Stimulated activated CD8-positive, alpha-beta memory T cell treated with anti-CD3 and anti-CD28 coated beads, Interleukin-7, amount 100 ng/mL, for 48 hours (primary cell): Measurements from ENCODE around the gene ITGAE.
"Not testable (repeated sequence)": the region's sequence is repeated elsewhere in the genome, so short reads cannot be mapped to it uniquely, and the experiment has no call there.

Experiments
- DNase-seq, 2 donors: peaks; one replicate each; pipeline ENCODE4 v3.0.0-alpha.2; 2020; ENCODE audit warnings: low read depth in 1 of 2; ENCODE audit errors: extremely low read depth in 1 of 2

Gene ITGAE

GRCh38 chr17:3800362-3801271 is at the start of gene ITGAE:
ITGAE (minus strand) TSS chr17:3801188; CDS start chr17:3801144, 44 bp downstream.
- DNase-seq: no peak

- no peak for DNase-seq
Measured at GRCh38 chr17:3848229-3848835, 47.3 kb upstream of the ITGAE start.

GRCh38 chr17:3847165-3847670 is 46.2 kb upstream of the ITGAE start:
- no peak for DNase-seq

GRCh38 chr17:3846437-3847164 is 45.6 kb upstream of the ITGAE start:
- DNase-seq: no peak

- peak; percentile 74 to 82 for DNase-seq
Measured at GRCh38 chr17:3845621-3846436, 44.8 kb upstream of the ITGAE start, which contains the start of gene NCBP3. NCBP3 (minus strand) TSS chr17:3846246; CDS start chr17:3846223, 23 bp downstream.

GRCh38 chr17:3845291-3845620 is 44.3 kb upstream of the ITGAE start:
- peak in 1 of 2 donors; percentile 44 for DNase-seq

GRCh38 chr17:3844556-3844955 is 43.6 kb upstream of the ITGAE start:
- not testable (repeated sequence) for DNase-seq

GRCh38 chr17:3843935-3844516 is 43.0 kb upstream of the ITGAE start:
- peak in 1 of 2 donors; percentile 16 for DNase-seq

GRCh38 chr17:3838206-3838605 is 37.2 kb upstream of the ITGAE start:
- no peak for DNase-seq

GRCh38 chr17:3836551-3836950 is 35.6 kb upstream of the ITGAE start:
- no peak for DNase-seq

- no peak for DNase-seq
Measured at GRCh38 chr17:3835410-3836229, 34.6 kb upstream of the ITGAE start.

- DNase-seq: no peak
Measured at GRCh38 chr17:3834811-3835210, 33.8 kb upstream of the ITGAE start.

- no peak for DNase-seq
Measured at GRCh38 chr17:3828852-3829232, 27.9 kb upstream of the ITGAE start.

GRCh38 chr17:3828151-3828851 is 27.3 kb upstream of the ITGAE start:
- DNase-seq: no peak

GRCh38 chr17:3827124-3827773 is 26.3 kb upstream of the ITGAE start:
- DNase-seq: peak in 1 of 2 donors; percentile 35

- no peak for DNase-seq
Measured at GRCh38 chr17:3826191-3826590, 25.2 kb upstream of the ITGAE start.

GRCh38 chr17:3821101-3821500 is 20.1 kb upstream of the ITGAE start:
- no peak for DNase-seq

GRCh38 chr17:3818786-3819185 is 17.8 kb upstream of the ITGAE start:
- DNase-seq: no peak
